GM23338 (cell line): Measurements from ENCODE around the gene MEGF9.

Experiments used
- CREB1 ChIP-seq: fragments of 250-450 bp; sonication (Bioruptor Pico); IDR thresholded peaks from 2 replicates; pipeline ENCODE4 v1.5.0; 2020; ENCODE audit warnings: low read depth, mild to moderate bottlenecking, moderate library complexity
- CTCF ChIP-seq, 2 experiments: fragments of 200-600 bp in 1 of 2; sonication (generic) in 1 of 2; conservative IDR thresholded peaks; 2 replicates each; pipeline versions ENCODE4 v1.5.1 to v1.6.1; 2016 to 2017; ENCODE audit warnings: antibody characterized with exemption in 2 of 2, low read depth in 2 of 2, mild to moderate bottlenecking in 2 of 2, moderate library complexity in 1 of 2
- ETS1 ChIP-seq: IDR thresholded peaks from 2 replicates; pipeline ENCODE4 v1.6.1; 2016; ENCODE audit warnings: antibody characterized with exemption
- EZH2 ChIP-seq: fragments of 200-600 bp; sonication (generic); IDR thresholded peaks from one replicate; pipeline ENCODE4 v1.8.0; 2017; ENCODE audit warnings: antibody characterized with exemption, mild to moderate bottlenecking, low read depth; ENCODE audit not compliant: unreplicated experiment
- EZH2phosphoT487 ChIP-seq: fragments of 200-600 bp; sonication (generic); IDR thresholded peaks from one replicate; pipeline ENCODE4 v1.8.1; 2018; ENCODE audit warnings: antibody characterized with exemption; ENCODE audit not compliant: unreplicated experiment
- JUNB ChIP-seq: IDR thresholded peaks from one replicate; pipeline ENCODE4 v1.6.1; 2016; ENCODE audit warnings: antibody characterized with exemption; ENCODE audit not compliant: unreplicated experiment
- POLR2AphosphoS5 ChIP-seq: IDR thresholded peaks from 2 replicates; pipeline ENCODE4 v1.6.1; 2016; ENCODE audit warnings: antibody characterized with exemption, low read depth
- REST ChIP-seq: IDR thresholded peaks from one replicate; pipeline ENCODE4 v1.6.1; 2018; ENCODE audit warnings: antibody characterized with exemption; ENCODE audit not compliant: unreplicated experiment
- ZNF114 ChIP-seq: fragments of 250-450 bp; sonication (Bioruptor Pico); IDR thresholded peaks from 2 replicates; pipeline ENCODE4 v1.5.0; 2020; ENCODE audit warnings: mild to moderate bottlenecking, moderate library complexity
- ZNF331 ChIP-seq: fragments of 250-450 bp; sonication (Bioruptor Pico); IDR thresholded peaks from 2 replicates; pipeline ENCODE4 v1.5.0; 2020; ENCODE audit warnings: low read depth, mild to moderate bottlenecking, moderate library complexity

- TF ChIP-seq EZH2 (no peak), POLR2AphosphoS5 (no peak), REST (no peak), CTCF (conservative IDR thresholded peaks at IDR 0.05; ENCODE audit: low read depth in 2 of 2) (no peak), EZH2phosphoT487 (no peak), ETS1 (no peak), CREB1 (CRISPR knock-in tag) (no peak), JUNB (no peak), ZNF114 (CRISPR knock-in tag) (no peak), ZNF331 (CRISPR knock-in tag) (no peak)
Measured at GRCh38 chr9:120654272-120654671, 60.0 kb downstream of the MEGF9 start.
